WTC11 (cell line): Measurements from ENCODE around the gene CNN1. TPM values are rescaled to one million over a fixed set of nuclear protein-coding genes. Genes with fewer than 3 reads are reported as not detected.

Experiments
- ATAC-seq: fragments of 200-7000 bp; cut with Tn5 transposase; 2 replicates; pipeline ENCODE4 v1.10.0; 2021; ENCODE audit warnings: mild to moderate bottlenecking, moderate library complexity
- CTCF ChIA-PET: fragments of 300-600 bp; sonication (Branson Sonifier 250); formaldehyde crosslinking; loops from one replicate; lab custom pipeline; 2021; ENCODE audit warnings: antibody characterized with exemption; lab: Charles Lee
- POLR2A ChIA-PET: fragments of 350-600 bp; sonication (Branson Sonifier 250); formaldehyde crosslinking; loops from one replicate; lab custom pipeline; 2021; ENCODE audit warnings: antibody characterized with exemption; lab: Charles Lee
- DNase-seq: peaks from one replicate; pipeline ENCODE4 v3.0.0; 2021; ENCODE audit warnings: low spot score
- H3K27ac Mint-ChIP-seq: 2 replicates; pipeline ENCODE4 v1.8.0; 2021; ENCODE audit warnings: mixed read lengths
- H3K27me3 Mint-ChIP-seq: 2 replicates; pipeline ENCODE4 v1.8.0; 2021; ENCODE audit warnings: low read depth, mild to moderate bottlenecking, moderate library complexity, mixed read lengths
- H3K36me3 Mint-ChIP-seq: 2 replicates; pipeline ENCODE4 v1.8.0; 2021; ENCODE audit warnings: mixed read lengths
- H3K4me1 Mint-ChIP-seq: 2 replicates; pipeline ENCODE4 v1.8.0; 2022; ENCODE audit warnings: mixed read lengths
- H3K4me3 Mint-ChIP-seq: 2 replicates; pipeline ENCODE4 v1.8.0; 2021; ENCODE audit warnings: mild to moderate bottlenecking, moderate library complexity, mixed read lengths
- H3K9me3 Mint-ChIP-seq: 2 replicates; pipeline ENCODE4 v1.8.0; 2021; ENCODE audit warnings: mixed read lengths
- ARID4B ChIP-seq: sonication (generic); formaldehyde crosslinking; IDR thresholded peaks from 2 replicates; pipeline ENCODE4 v1.8.0; 2023; ENCODE audit warnings: missing genetic modification reagents, mild to moderate bottlenecking, borderline replicate concordance
- HMGA2 ChIP-seq: fragments of 250-450 bp; sonication (Bioruptor Pico); IDR thresholded peaks from 2 replicates; pipeline ENCODE4 v1.4.0; 2021; ENCODE audit warnings: mild to moderate bottlenecking, moderate library complexity
- IRF2 ChIP-seq: sonication (generic); formaldehyde crosslinking; IDR thresholded peaks from 2 replicates; pipeline ENCODE4 v1.8.0; 2022; ENCODE audit warnings: low read depth, missing genetic modification reagents, borderline replicate concordance
- MYBL2 ChIP-seq: sonication (generic); formaldehyde crosslinking; IDR thresholded peaks from 2 replicates; pipeline ENCODE4 v1.8.1; 2023; ENCODE audit warnings: mild to moderate bottlenecking, moderate library complexity, missing genetic modification reagents
- NFYB ChIP-seq: sonication (generic); formaldehyde crosslinking; conservative IDR thresholded peaks from 2 replicates; pipeline ENCODE4 v1.8.0; 2022; ENCODE audit warnings: low read depth, missing genetic modification reagents
- NR3C1 ChIP-seq: sonication (generic); formaldehyde crosslinking; conservative IDR thresholded peaks from 2 replicates; pipeline ENCODE4 v1.8.1; 2023; ENCODE audit warnings: low read depth, mild to moderate bottlenecking, missing genetic modification reagents
- RELA ChIP-seq: sonication (generic); formaldehyde crosslinking; IDR thresholded peaks from 2 replicates; pipeline ENCODE4 v1.8.1; 2022; ENCODE audit warnings: missing genetic modification reagents, mild to moderate bottlenecking, borderline replicate concordance
- USF1 ChIP-seq: sonication (generic); formaldehyde crosslinking; IDR thresholded peaks from 2 replicates; pipeline ENCODE4 v1.8.0; 2022; ENCODE audit warnings: mild to moderate bottlenecking, missing genetic modification reagents
- ZNF396 ChIP-seq: fragments of 250-450 bp; sonication (Bioruptor Pico); IDR thresholded peaks from 2 replicates; pipeline ENCODE4 v1.8.0; 2021; ENCODE audit warnings: mild to moderate bottlenecking, moderate library complexity, borderline replicate concordance
- ZNF416 ChIP-seq: fragments of 250-450 bp; sonication (Bioruptor Pico); IDR thresholded peaks from 2 replicates; pipeline ENCODE4 v1.9.0; 2021; ENCODE audit warnings: mild to moderate bottlenecking, inconsistent platforms
- ZNF671 ChIP-seq: fragments of 250-450 bp; sonication (Bioruptor Pico); IDR thresholded peaks from 2 replicates; pipeline ENCODE4 v1.8.0; 2021; ENCODE audit warnings: mild to moderate bottlenecking
- total RNA-seq: library from RNA; stranded (reverse); gene quantifications from 3 replicates; pipeline ENCODE4 v1.2.3, GENCODE V29; 2021
- TF ChIP-seq, protein P1 (sequence below): sonication (generic); formaldehyde crosslinking; IDR thresholded peaks from 2 replicates; pipeline ENCODE4 v1.8.0; 2022; ENCODE audit warnings: missing genetic modification reagents
- TF ChIP-seq, protein P2 (sequence below): sonication (generic); formaldehyde crosslinking; IDR thresholded peaks from 2 replicates; pipeline ENCODE4 v1.8.1; 2023; ENCODE audit warnings: mild to moderate bottlenecking, missing genetic modification reagents, moderate library complexity
- TF ChIP-seq, protein P3 (sequence below): sonication (generic); formaldehyde crosslinking; IDR thresholded peaks from 2 replicates; pipeline ENCODE4 v1.8.1; 2022; ENCODE audit warnings: missing genetic modification reagents, borderline replicate concordance
- TF ChIP-seq, protein P4 (sequence below): sonication (generic); formaldehyde crosslinking; IDR thresholded peaks from 2 replicates; pipeline ENCODE4 v1.8.0; 2022; ENCODE audit warnings: mild to moderate bottlenecking, missing genetic modification reagents
- TF ChIP-seq, protein P5 (sequence below): sonication (generic); formaldehyde crosslinking; IDR thresholded peaks from 2 replicates; pipeline ENCODE4 v1.8.1; 2022; ENCODE audit warnings: mild to moderate bottlenecking, missing genetic modification reagents, moderate library complexity, borderline replicate concordance

CNN1 gene
- total RNA-seq, 1 experiment from 2014 or later, result 16.0 TPM

GRCh38 chr19:11504502-11505031 lies 34.1 kb upstream of the CNN1 start (continued):
- TF ChIP-seq, protein P1, sequence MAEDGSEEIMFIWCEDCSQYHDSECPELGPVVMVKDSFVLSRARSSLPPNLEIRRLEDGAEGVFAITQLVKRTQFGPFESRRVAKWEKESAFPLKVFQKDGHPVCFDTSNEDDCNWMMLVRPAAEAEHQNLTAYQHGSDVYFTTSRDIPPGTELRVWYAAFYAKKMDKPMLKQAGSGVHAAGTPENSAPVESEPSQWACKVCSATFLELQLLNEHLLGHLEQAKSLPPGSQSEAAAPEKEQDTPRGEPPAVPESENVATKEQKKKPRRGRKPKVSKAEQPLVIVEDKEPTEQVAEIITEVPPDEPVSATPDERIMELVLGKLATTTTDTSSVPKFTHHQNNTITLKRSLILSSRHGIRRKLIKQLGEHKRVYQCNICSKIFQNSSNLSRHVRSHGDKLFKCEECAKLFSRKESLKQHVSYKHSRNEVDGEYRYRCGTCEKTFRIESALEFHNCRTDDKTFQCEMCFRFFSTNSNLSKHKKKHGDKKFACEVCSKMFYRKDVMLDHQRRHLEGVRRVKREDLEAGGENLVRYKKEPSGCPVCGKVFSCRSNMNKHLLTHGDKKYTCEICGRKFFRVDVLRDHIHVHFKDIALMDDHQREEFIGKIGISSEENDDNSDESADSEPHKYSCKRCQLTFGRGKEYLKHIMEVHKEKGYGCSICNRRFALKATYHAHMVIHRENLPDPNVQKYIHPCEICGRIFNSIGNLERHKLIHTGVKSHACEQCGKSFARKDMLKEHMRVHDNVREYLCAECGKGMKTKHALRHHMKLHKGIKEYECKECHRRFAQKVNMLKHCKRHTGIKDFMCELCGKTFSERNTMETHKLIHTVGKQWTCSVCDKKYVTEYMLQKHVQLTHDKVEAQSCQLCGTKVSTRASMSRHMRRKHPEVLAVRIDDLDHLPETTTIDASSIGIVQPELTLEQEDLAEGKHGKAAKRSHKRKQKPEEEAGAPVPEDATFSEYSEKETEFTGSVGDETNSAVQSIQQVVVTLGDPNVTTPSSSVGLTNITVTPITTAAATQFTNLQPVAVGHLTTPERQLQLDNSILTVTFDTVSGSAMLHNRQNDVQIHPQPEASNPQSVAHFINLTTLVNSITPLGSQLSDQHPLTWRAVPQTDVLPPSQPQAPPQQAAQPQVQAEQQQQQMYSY, result no peak
- TF ChIP-seq NR3C1 (CRISPR knock-in tag), result no peak
- TF ChIP-seq, protein P2, sequence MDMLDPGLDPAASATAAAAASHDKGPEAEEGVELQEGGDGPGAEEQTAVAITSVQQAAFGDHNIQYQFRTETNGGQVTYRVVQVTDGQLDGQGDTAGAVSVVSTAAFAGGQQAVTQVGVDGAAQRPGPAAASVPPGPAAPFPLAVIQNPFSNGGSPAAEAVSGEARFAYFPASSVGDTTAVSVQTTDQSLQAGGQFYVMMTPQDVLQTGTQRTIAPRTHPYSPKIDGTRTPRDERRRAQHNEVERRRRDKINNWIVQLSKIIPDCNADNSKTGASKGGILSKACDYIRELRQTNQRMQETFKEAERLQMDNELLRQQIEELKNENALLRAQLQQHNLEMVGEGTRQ, result no peak
- no peak for TF ChIP-seq ZNF671 (CRISPR knock-in tag)
- no peak for TF ChIP-seq ZNF396 (CRISPR knock-in tag)
- no peak for TF ChIP-seq HMGA2 (CRISPR knock-in tag)
- TF ChIP-seq ARID4B, result no peak
- TF ChIP-seq ZNF416 (CRISPR knock-in tag), result no peak

DNA sequence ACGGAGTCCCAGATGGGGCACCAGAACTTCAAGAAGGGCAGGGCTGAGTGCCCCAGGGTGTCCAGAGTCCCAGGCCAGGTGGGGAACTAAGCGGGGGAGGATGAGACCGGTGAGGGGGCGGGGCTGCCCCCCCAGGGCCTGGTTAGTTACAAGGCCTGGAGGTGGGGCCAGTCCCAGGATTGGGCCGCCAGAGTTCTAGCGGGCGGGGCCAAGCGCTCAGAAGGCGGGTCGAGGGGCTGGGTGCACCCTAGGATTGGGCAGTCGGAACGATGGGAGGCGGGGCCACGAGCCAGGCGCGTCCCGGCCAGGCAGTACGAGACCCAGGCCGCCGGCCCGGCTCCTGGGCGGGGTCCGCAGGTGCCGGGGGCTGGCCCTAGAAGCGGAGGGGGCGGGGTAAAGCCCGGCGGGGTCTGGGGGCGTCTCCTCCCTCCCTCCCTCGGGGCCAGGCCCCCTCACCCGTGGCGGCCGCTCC lies 33.6 kb upstream of the CNN1 start:
- DNase-seq, result peak; percentile 100
- ATAC-seq, result peak; percentile 97
- H3K27me3 Mint-ChIP-seq, result no peaks in the 10 kb centered on the region
- H3K36me3 Mint-ChIP-seq, result no peaks in the 10 kb centered on the region
- POLR2A ChIA-PET, result no interaction called here
- no peaks in the 10 kb centered on the region for H3K9me3 Mint-ChIP-seq
- peak overlapping the region; percentile 91 for H3K27ac Mint-ChIP-seq
- CTCF ChIA-PET, result interaction anchor here (1.2 to 1.4 kb wide), 2 partner anchors 23 to 70 kb away, joined by 3 to 5 read pairs; partner anchors contain the start of gene PRKCSH
- H3K4me1 Mint-ChIP-seq, result peaks cover 8% of the 10 kb centered on the region
- H3K4me3 Mint-ChIP-seq, result peak overlapping the region; percentile 87
- TF ChIP-seq RELA (CRISPR knock-in tag) (no peak), IRF2 (CRISPR knock-in tag) (no peak), MYBL2 (no peak), USF1 (CRISPR knock-in tag) (no peak), NFYB (CRISPR knock-in tag) (0 out of 2 replicates have a peak, but pooled peaks have one; percentile 11)
- TF ChIP-seq, protein P1, result peak; percentile 89
- TF ChIP-seq, protein P3, sequence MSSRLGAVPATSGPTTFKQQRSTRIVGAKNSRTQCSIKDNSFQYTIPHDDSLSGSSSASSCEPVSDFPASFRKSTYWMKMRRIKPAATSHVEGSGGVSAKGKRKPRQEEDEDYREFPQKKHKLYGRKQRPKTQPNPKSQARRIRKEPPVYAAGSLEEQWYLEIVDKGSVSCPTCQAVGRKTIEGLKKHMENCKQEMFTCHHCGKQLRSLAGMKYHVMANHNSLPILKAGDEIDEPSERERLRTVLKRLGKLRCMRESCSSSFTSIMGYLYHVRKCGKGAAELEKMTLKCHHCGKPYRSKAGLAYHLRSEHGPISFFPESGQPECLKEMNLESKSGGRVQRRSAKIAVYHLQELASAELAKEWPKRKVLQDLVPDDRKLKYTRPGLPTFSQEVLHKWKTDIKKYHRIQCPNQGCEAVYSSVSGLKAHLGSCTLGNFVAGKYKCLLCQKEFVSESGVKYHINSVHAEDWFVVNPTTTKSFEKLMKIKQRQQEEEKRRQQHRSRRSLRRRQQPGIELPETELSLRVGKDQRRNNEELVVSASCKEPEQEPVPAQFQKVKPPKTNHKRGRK (CRISPR knock-in tag), result no peak
- TF ChIP-seq, protein P4, sequence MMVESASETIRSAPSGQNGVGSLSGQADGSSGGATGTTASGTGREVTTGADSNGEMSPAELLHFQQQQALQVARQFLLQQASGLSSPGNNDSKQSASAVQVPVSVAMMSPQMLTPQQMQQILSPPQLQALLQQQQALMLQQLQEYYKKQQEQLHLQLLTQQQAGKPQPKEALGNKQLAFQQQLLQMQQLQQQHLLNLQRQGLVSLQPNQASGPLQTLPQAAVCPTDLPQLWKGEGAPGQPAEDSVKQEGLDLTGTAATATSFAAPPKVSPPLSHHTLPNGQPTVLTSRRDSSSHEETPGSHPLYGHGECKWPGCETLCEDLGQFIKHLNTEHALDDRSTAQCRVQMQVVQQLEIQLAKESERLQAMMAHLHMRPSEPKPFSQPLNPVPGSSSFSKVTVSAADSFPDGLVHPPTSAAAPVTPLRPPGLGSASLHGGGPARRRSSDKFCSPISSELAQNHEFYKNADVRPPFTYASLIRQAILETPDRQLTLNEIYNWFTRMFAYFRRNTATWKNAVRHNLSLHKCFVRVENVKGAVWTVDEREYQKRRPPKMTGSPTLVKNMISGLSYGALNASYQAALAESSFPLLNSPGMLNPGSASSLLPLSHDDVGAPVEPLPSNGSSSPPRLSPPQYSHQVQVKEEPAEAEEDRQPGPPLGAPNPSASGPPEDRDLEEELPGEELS (CRISPR knock-in tag), result no peak
- TF ChIP-seq, protein P5, sequence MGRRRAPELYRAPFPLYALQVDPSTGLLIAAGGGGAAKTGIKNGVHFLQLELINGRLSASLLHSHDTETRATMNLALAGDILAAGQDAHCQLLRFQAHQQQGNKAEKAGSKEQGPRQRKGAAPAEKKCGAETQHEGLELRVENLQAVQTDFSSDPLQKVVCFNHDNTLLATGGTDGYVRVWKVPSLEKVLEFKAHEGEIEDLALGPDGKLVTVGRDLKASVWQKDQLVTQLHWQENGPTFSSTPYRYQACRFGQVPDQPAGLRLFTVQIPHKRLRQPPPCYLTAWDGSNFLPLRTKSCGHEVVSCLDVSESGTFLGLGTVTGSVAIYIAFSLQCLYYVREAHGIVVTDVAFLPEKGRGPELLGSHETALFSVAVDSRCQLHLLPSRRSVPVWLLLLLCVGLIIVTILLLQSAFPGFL, result no peak
